GM19025 (cell line): Measurements from ENCODE around the gene SLC26A11.
"Not testable (repeated sequence)": the region's sequence is repeated elsewhere in the genome, so short reads cannot be mapped to it uniquely, and the experiment has no call there.

ENCODE experiments used
- ATAC-seq: cut with Tn5 transposase; IDR thresholded peaks from one replicate; pipeline ENCODE4 v1.9.1; 2021; ENCODE audit warnings: mild to moderate bottlenecking, low read depth, moderate library complexity; ENCODE audit not compliant: unreplicated experiment

SLC26A11 gene

GRCh38 chr17:80258296-80258695, 38.1 kb downstream of the SLC26A11 start:
- not testable (repeated sequence) for ATAC-seq

- no peak for ATAC-seq
These were observed 39.3 kb downstream of the SLC26A11 start for GRCh38 chr17:80259457-80260068.

GRCh38 chr17:80260069-80260535, 39.9 kb downstream of the SLC26A11 start:
- peak; percentile 31 for ATAC-seq

GRCh38 chr17:80260791-80261158, 40.5 kb downstream of the SLC26A11 start, which contains the start of gene RNF213:
Gene RNF213, plus strand, starts transcription at chr17:80260852. Its CDS starts 2,830 bp downstream, at chr17:80263682.
- no peak for ATAC-seq

GRCh38 chr17:80261159-80261894, 41.1 kb downstream of the SLC26A11 start:
- ATAC-seq: no peak

- no peak for ATAC-seq
These were observed 41.7 kb downstream of the SLC26A11 start for GRCh38 chr17:80261895-80262279.

- no peak for ATAC-seq
These were observed 42.1 kb downstream of the SLC26A11 start for GRCh38 chr17:80262291-80262690.

GRCh38 chr17:80262775-80263244, 42.6 kb downstream of the SLC26A11 start:
- ATAC-seq: no peak

GRCh38 chr17:80263253-80264204, 43.3 kb downstream of the SLC26A11 start:
- ATAC-seq: peak; percentile 33

GRCh38 chr17:80264205-80265075, 44.2 kb downstream of the SLC26A11 start:
- ATAC-seq: no peak

GRCh38 chr17:80265205-80266068, 45.2 kb downstream of the SLC26A11 start:
- no peak for ATAC-seq

GRCh38 chr17:80267391-80267790, 47.2 kb downstream of the SLC26A11 start:
- ATAC-seq: no peak

GRCh38 chr17:80268427-80268826, 48.2 kb downstream of the SLC26A11 start:
- ATAC-seq: no peak

- no peak for ATAC-seq
These were observed 49.2 kb downstream of the SLC26A11 start for GRCh38 chr17:80269405-80269807.

GRCh38 chr17:80270104-80270503, 49.9 kb downstream of the SLC26A11 start:
- no peak for ATAC-seq

GRCh38 chr17:80270836-80271235, 50.6 kb downstream of the SLC26A11 start:
- ATAC-seq: no peak

GRCh38 chr17:80272366-80272765, 52.1 kb downstream of the SLC26A11 start:
- ATAC-seq: no peak

- ATAC-seq: no peak
These were observed 54.1 kb downstream of the SLC26A11 start for GRCh38 chr17:80274331-80274730.
